Measurements from ENCODE around the gene COLEC12. TPM values are rescaled to one million over a fixed set of nuclear protein-coding genes. Genes with fewer than 3 reads are reported as not detected.

COLEC12 gene
- total and polyA plus RNA-seq, 2 donors (not counting 3 experiments of a cell fraction or from before 2014, with no cell fraction given), result 8.0 to 17.1 TPM

DNA sequence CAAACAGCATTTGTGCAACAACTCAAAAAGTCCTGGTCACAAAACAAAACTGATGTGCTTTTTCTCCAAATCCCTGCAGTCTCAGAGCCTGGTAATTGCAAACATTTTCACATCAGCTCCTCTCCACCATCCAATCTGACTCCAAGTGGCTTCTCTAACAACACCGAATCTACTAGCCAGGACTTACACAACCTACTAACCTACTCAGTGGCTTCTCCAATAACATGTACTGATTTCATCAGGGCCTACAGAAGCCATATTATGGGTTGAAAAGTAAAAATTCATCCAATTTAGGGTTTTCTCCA, 104.3 kb downstream of the COLEC12 start:
- Histone ChIP-seq H3K9me3 (replicated peaks; ENCODE audit: control insufficient read depth, insufficient read depth, low read length) (no peaks in the 10 kb centered on the region), H3K4me2 (ENCODE audit: insufficient read depth, low read length) (no peak overlapping the region), H3K4me1 (ENCODE audit: control insufficient read depth, extremely low read depth, insufficient read depth, low read length) (peaks cover 15% of the 10 kb centered on the region), H3K9ac (replicated peaks; ENCODE audit: extremely low read depth, insufficient read depth, low read length) (peak overlapping the region; percentile 32), H3K27me3 (ENCODE audit: control insufficient read depth in 2 of 2, insufficient read depth in 2 of 2, low read length in 2 of 2) (no peaks in the 10 kb centered on the region), H4K20me1 (replicated peaks; ENCODE audit: control insufficient read depth, extremely low read depth, insufficient read depth, low read length) (no peaks in the 10 kb centered on the region), H3K4me3 (replicated peaks in 1 of 3; ENCODE audit: insufficient read depth in 1 of 3, low read depth in 1 of 3, low read length in 3 of 3) (no peak overlapping the region), H3K79me2 (ENCODE audit: control insufficient read depth, insufficient read depth, low read length) (no peaks in the 10 kb centered on the region), H3K36me3 (ENCODE audit: control insufficient read depth in 2 of 2, extremely low read depth in 1 of 2, insufficient read depth in 2 of 2, low read length in 2 of 2) (no peaks in the 10 kb centered on the region), H3K9me1 (replicated peaks; ENCODE audit: control insufficient read depth, extremely low read depth, insufficient read depth, low read length) (no peaks in the 10 kb centered on the region), H2AFZ (ENCODE audit: low read depth, low read length) (no peak overlapping the region), H3K27ac (ENCODE audit: insufficient read depth, low read depth, low read length) (peak overlapping the region; percentile 37)
- no peak for FAIRE-seq
- no peak for DNase-seq (ENCODE audit: low read depth, low spot score)
- CTCF ChIA-PET, result no interaction called here
- no peak for TF ChIP-seq POLR2A (IDR thresholded peaks at IDR 0.05; ENCODE audit: low read depth, low read length)
- no peak for TF ChIP-seq CTCF (IDR thresholded peaks at IDR 0.05; ENCODE audit: extremely low read depth in 1 of 2, insufficient read depth in 1 of 2, low read depth in 1 of 2, low read length in 2 of 2)
- no peak for TF ChIP-seq FOS (IDR thresholded peaks at IDR 0.05; ENCODE audit: borderline replicate concordance, insufficient read depth, low read length)
- TF ChIP-seq POLR2AphosphoS5 (IDR thresholded peaks at IDR 0.05; ENCODE audit: insufficient read depth, low read depth, low read length), result no peak
- no peak for TF ChIP-seq MYC (IDR thresholded peaks at IDR 0.05; ENCODE audit: low read depth, low read length)
- no peak for TF ChIP-seq GATA2 (IDR thresholded peaks at IDR 0.05; ENCODE audit: insufficient read depth, insufficient read length, low read depth, low read length)
- TF ChIP-seq JUN (IDR thresholded peaks at IDR 0.05; ENCODE audit: borderline replicate concordance, insufficient read depth, insufficient read length, low read depth), result no peak
- POLR2A ChIA-PET, result no interaction called here
- dilution Hi-C loops (cut with MboI; ENCODE audit: extremely low pct_ligation_motif_present, low sequenced_read_pairs) (no loop called here), intact Hi-C loops (cut with micrococcal nuclease) (no loop called here)
- no TSS peak for BruUV-seq (replicated peaks)
